Measurements from ENCODE around the gene CHSY3. TPM values are rescaled to one million over a fixed set of nuclear protein-coding genes. Genes with fewer than 3 reads are reported as not detected.

Gene CHSY3
- total and polyA plus RNA-seq, 2 experiments from 2014 or later, result 0.44 to 3.0 TPM

- no peak overlapping the region for H3K4me3 Mint-ChIP-seq
- no peak overlapping the region for H2AFZ ChIP-seq
- TF ChIP-seq CTCF (conservative IDR thresholded peaks at IDR 0.05; ENCODE audit: low read depth in 2 of 2) (peak; percentile 70 to 81), ZNF114 (CRISPR knock-in tag; IDR thresholded peaks at IDR 0.05) (no peak)
- H3K9me3 Mint-ChIP-seq, result no peaks in the 10 kb centered on the region
- no peaks in the 10 kb centered on the region for H3K79me2 ChIP-seq (replicated peaks; ENCODE audit: insufficient read depth)
- H3K4me3 ChIP-seq, result no peak overlapping the region
- H3K36me3 ChIP-seq (ENCODE audit: insufficient read depth), result no peaks in the 10 kb centered on the region
- no peaks in the 10 kb centered on the region for H3K9me2 ChIP-seq (ENCODE audit: insufficient read depth)
- no peaks in the 10 kb centered on the region for H3K27me3 Mint-ChIP-seq (ENCODE audit: insufficient read depth, low read depth, poor library complexity)
- no peaks in the 10 kb centered on the region for H3K36me3 Mint-ChIP-seq (ENCODE audit: low read depth)
- DNase-seq (ENCODE audit: low spot score) (peak; percentile 79), ATAC-seq (peak; percentile 65)
- no peaks in the 10 kb centered on the region for H3K4me1 ChIP-seq (ENCODE audit: insufficient read depth)
- H3K27me3 ChIP-seq (ENCODE audit: insufficient read depth), result no peaks in the 10 kb centered on the region
- H3F3A ChIP-seq (replicated peaks; ENCODE audit: low read depth), result no peaks in the 10 kb centered on the region
- no peak overlapping the region for H3K27ac ChIP-seq (ENCODE audit: low read depth)
- H3K27ac Mint-ChIP-seq, result no peak overlapping the region
- no peak overlapping the region for H3K4me2 ChIP-seq
- H4K20me1 ChIP-seq (replicated peaks; ENCODE audit: insufficient read depth), result no peaks in the 10 kb centered on the region
- peaks cover 8% of the 10 kb centered on the region; the same call in 2 of the 3 replicates for H3K4me1 Mint-ChIP-seq
Measured at GRCh38 chr5:130109152-130109551, 204.9 kb downstream of the CHSY3 start.

- Mint-ChIP-seq H3K36me3 (ENCODE audit: low read depth) (no peaks in the 10 kb centered on the region), H3K9me3 (no peaks in the 10 kb centered on the region), H3K27ac (no peak overlapping the region), H3K4me1 (peaks cover 8% of the 10 kb centered on the region; the same call in 2 of the 3 replicates), H3K4me3 (no peak overlapping the region), H3K27me3 (ENCODE audit: insufficient read depth, low read depth, poor library complexity) (no peaks in the 10 kb centered on the region)
- Histone ChIP-seq H3K9me2 (ENCODE audit: insufficient read depth) (no peaks in the 10 kb centered on the region), H3K27ac (ENCODE audit: low read depth) (no peak overlapping the region), H3K27me3 (ENCODE audit: insufficient read depth) (no peaks in the 10 kb centered on the region), H3K36me3 (ENCODE audit: insufficient read depth) (no peaks in the 10 kb centered on the region), H3K4me3 (no peak overlapping the region), H3K4me1 (ENCODE audit: insufficient read depth) (no peaks in the 10 kb centered on the region), H3K4me2 (no peak overlapping the region), H3K79me2 (replicated peaks; ENCODE audit: insufficient read depth) (no peaks in the 10 kb centered on the region), H4K20me1 (replicated peaks; ENCODE audit: insufficient read depth) (no peaks in the 10 kb centered on the region), H2AFZ (no peak overlapping the region), H3F3A (replicated peaks; ENCODE audit: low read depth) (no peaks in the 10 kb centered on the region)
- no peak for DNase-seq (ENCODE audit: low spot score)
- no peak for ATAC-seq
- TF ChIP-seq JUNB (IDR thresholded peaks at IDR 0.05; ENCODE audit: unreplicated experiment), result no peak
- no peak for TF ChIP-seq ZNF462 (CRISPR knock-in tag; IDR thresholded peaks at IDR 0.05)
- no peak for TF ChIP-seq EZH2phosphoT487 (IDR thresholded peaks at IDR 0.05; ENCODE audit: unreplicated experiment)
- TF ChIP-seq STAT1 (IDR thresholded peaks at IDR 0.05; ENCODE audit: unreplicated experiment), result no peak
- no peak for TF ChIP-seq ZNF114 (CRISPR knock-in tag; IDR thresholded peaks at IDR 0.05)
- TF ChIP-seq POLR2AphosphoS5 (IDR thresholded peaks at IDR 0.05; ENCODE audit: low read depth), result no peak
- no peak for TF ChIP-seq CREB1 (CRISPR knock-in tag; IDR thresholded peaks at IDR 0.05; ENCODE audit: low read depth)
- no peak for TF ChIP-seq ETS1 (IDR thresholded peaks at IDR 0.05)
- no peak for TF ChIP-seq EZH2 (IDR thresholded peaks at IDR 0.05; ENCODE audit: low read depth, unreplicated experiment)
- no peak for TF ChIP-seq CTCF (conservative IDR thresholded peaks at IDR 0.05; ENCODE audit: low read depth in 2 of 2)
- TF ChIP-seq NANOG (IDR thresholded peaks at IDR 0.05; ENCODE audit: borderline replicate concordance), result no peak
Measured at GRCh38 chr5:130110328-130110727, 206.1 kb downstream of the CHSY3 start.

Measured in GM23338 (cell line).